ENCODE results near the gene MB. TPM values are rescaled to one million over a fixed set of nuclear protein-coding genes. Genes with fewer than 3 reads are reported as not detected.
A peak's percentile ranks its signal among the peaks of the same experiment; 100 is the strongest.

The MB gene
- total and polyA plus RNA-seq, 9 of the 15 experiments (the other 6 are each of a cell fraction or from before 2014, with no cell fraction given) = not detected

DNA sequence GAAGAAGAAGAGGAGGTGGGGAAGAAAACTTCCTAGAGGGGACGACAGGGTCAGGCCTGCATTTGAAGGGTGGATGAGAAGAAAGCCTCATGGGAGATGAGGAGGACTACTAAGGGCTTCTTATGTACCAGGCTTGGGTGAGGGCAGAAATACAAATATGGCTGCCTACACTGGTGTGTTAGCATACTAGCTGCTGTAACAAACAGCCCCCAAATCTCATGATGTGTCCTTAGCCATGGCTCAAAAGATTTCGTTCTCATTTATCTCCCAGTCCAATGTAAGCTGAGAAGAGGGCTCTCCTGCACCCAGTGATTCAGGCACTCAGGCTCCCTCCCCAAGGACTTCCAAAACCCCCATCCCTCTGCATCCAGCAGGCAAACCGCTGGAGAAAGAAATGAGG lies 11.6 kb upstream of the MB start (continued):
- TF ChIP-seq KDM5B (IDR thresholded peaks at IDR 0.05; ENCODE audit: insufficient replicate concordance, low read depth, low read length) = no peak
- TF ChIP-seq, protein P1, sequence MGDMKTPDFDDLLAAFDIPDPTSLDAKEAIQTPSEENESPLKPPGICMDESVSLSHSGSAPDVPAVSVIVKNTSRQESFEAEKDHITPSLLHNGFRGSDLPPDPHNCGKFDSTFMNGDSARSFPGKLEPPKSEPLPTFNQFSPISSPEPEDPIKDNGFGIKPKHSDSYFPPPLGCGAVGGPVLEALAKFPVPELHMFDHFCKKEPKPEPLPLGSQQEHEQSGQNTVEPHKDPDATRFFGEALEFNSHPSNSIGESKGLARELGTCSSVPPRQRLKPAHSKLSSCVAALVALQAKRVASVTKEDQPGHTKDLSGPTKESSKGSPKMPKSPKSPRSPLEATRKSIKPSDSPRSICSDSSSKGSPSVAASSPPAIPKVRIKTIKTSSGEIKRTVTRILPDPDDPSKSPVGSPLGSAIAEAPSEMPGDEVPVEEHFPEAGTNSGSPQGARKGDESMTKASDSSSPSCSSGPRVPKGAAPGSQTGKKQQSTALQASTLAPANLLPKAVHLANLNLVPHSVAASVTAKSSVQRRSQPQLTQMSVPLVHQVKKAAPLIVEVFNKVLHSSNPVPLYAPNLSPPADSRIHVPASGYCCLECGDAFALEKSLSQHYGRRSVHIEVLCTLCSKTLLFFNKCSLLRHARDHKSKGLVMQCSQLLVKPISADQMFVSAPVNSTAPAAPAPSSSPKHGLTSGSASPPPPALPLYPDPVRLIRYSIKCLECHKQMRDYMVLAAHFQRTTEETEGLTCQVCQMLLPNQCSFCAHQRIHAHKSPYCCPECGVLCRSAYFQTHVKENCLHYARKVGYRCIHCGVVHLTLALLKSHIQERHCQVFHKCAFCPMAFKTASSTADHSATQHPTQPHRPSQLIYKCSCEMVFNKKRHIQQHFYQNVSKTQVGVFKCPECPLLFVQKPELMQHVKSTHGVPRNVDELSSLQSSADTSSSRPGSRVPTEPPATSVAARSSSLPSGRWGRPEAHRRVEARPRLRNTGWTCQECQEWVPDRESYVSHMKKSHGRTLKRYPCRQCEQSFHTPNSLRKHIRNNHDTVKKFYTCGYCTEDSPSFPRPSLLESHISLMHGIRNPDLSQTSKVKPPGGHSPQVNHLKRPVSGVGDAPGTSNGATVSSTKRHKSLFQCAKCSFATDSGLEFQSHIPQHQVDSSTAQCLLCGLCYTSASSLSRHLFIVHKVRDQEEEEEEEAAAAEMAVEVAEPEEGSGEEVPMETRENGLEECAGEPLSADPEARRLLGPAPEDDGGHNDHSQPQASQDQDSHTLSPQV (IDR thresholded peaks at IDR 0.05) = no peak

DNA sequence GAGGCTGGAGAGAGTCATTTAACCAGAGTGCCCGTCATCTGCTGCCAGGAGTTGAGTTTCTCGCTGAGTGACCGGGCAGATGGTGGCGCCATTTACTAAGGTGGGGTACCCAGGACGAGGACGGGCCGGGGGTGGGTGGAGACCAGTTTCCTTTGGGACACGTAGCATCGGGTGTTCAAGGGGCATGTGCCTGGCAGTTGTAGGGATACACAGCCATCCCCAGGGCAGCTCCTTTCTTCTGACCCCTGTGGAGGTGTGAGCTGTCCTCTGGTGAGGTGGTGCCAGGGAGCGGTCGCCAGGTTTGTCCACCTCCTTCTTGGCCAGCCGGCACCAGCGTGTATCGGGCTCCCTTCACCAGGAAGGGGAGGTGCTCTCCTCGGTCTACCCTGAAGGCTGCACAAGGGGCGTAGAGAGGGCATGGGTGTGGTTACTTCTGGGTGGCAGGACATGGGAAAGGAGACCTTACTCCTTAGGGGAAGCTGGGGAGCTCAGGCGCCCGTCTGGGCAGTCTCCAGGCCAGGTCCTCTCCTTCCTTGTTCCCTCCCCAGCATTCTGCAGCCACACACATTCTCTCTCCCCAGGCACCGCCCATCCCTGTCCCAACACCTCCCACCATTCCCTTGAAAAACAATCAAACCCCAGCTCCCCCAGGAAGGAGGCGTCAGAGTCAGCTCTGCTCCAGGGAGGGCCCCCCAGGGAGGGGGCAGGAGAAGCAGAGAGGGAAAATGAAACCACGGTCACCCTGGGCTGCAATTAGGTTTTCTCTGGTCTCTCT lies 10.3 kb upstream of the MB start:
- POLR2A ChIA-PET = interaction anchor here (0.5 kb wide), 1 partner anchor 200 kb away, joined by 3 read pairs; no protein-coding TSS in a partner anchor
- BruUV-seq (replicated peaks) = no TSS peak
- Histone ChIP-seq H3K27ac (ENCODE audit: extremely low read depth, low read depth, low read length) (no peak overlapping the region), H3K9me1 (ENCODE audit: control insufficient read depth, insufficient read depth, low read length) (no peaks in the 10 kb centered on the region), H3K27me3 (ENCODE audit: control insufficient read depth in 2 of 2, insufficient read depth in 2 of 2, low read length in 2 of 2) (no peaks in the 10 kb centered on the region), H4K20me1 (replicated peaks; ENCODE audit: control insufficient read depth, insufficient read depth, low read length) (no peaks in the 10 kb centered on the region), H3K36me3 (ENCODE audit: control insufficient read depth, insufficient read depth, low read length) (no peaks in the 10 kb centered on the region), H2AFZ (ENCODE audit: low read depth, low read length) (peak overlapping the region; percentile 82; the same call in 1 of the 2 replicates), H3K4me3 (peak overlapping the region; percentile 15; the same call in 1 of the 2 replicates), H3K4me2 (ENCODE audit: insufficient read depth, low read length) (peak overlapping the region; percentile 63), H3K9ac (ENCODE audit: insufficient read depth in 1 of 2, low read depth in 2 of 2, low read length in 2 of 2) (peak overlapping the region in 1 of 2 experiments; percentile 68; a peak in 1 of 4 replicates), H3K9me3 (replicated peaks; ENCODE audit: control insufficient read depth, insufficient read depth, low read depth, low read length) (no peaks in the 10 kb centered on the region), H3K79me2 (ENCODE audit: control insufficient read depth, insufficient read depth, low read length) (no peaks in the 10 kb centered on the region), H3K4me1 (replicated peaks in 1 of 2; ENCODE audit: control insufficient read depth in 2 of 2, insufficient read depth in 2 of 2, low read length in 2 of 2) (peaks cover 0 to 7% of the 10 kb centered on the region in 2 experiments; a peak in 2 of 5 replicates)
- FAIRE-seq (no peak), DNase-seq (ENCODE audit: extremely low read depth in 1 of 4, low spot score in 3 of 4) (peak in 1 of 4 experiments; percentile 35), ATAC-seq (peak; percentile 39; the same call in 1 of the 3 replicates)
- CTCF ChIA-PET (ENCODE audit: low intra/inter-chr PET ratio) = interaction anchor here (1.2 kb wide), 1 partner anchor 497 kb away, joined by 4 read pairs; no protein-coding TSS in a partner anchor
- in situ Hi-C loops (cut with MboI) = loop anchor here (10.0 kb wide), 1 partner anchor 297 kb away; no protein-coding TSS in a partner anchor
- intact Hi-C loops (cut with micrococcal nuclease) = loop anchor here (2.0 kb wide), 1 partner anchor 497 kb away; no protein-coding TSS in a partner anchor
- 14% methylated on average over 11 of the region's 21 CpGs for WGBS (ENCODE audit: insufficient coverage, low coverage, missing lambda C conversion rate)
- no peak for TF ChIP-seq SLC30A9 (CRISPR knock-in tag; IDR thresholded peaks at IDR 0.05)
- 0 out of 4 replicates have a peak, but pooled peaks of 1 of the 2 experiments have one; percentile 15 for TF ChIP-seq MAZ (CRISPR knock-in tag; conservative IDR thresholded peaks at IDR 0.05 in 1 of 2, IDR thresholded peaks at IDR 0.05 in 1 of 2)
- TF ChIP-seq SMC3 (conservative IDR thresholded peaks at IDR 0.05; ENCODE audit: insufficient read depth, low read depth, low read length) = 0 out of 2 replicates have a peak, but pooled peaks have one; percentile 9
- TF ChIP-seq, protein P2, sequence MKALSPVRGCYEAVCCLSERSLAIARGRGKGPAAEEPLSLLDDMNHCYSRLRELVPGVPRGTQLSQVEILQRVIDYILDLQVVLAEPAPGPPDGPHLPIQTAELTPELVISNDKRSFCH (CRISPR knock-in tag; IDR thresholded peaks at IDR 0.05) = no peak
- TF ChIP-seq, protein P2 (tag; IDR thresholded peaks at IDR 0.05) = no peak
- TF ChIP-seq PHF8 (IDR thresholded peaks at IDR 0.05; ENCODE audit: borderline replicate concordance, low read length) = peak; percentile 13; the same call in 1 of the 2 replicates
- TF ChIP-seq STAG1 (CRISPR knock-in tag; IDR thresholded peaks at IDR 0.05; ENCODE audit: borderline replicate concordance) = 0 out of 2 replicates have a peak, but pooled peaks have one; percentile 28
